NCI-H2029 treated with DMSO at 0.1 percent for 48 hours (cell line): ENCODE measurements around the gene RAB36.
A peak's percentile ranks its signal among the peaks of the same experiment; 100 is the strongest.

ENCODE experiments used
- DNase-seq: peaks from one replicate; lab custom pipeline; 2025; lab: John Stamatoyannopoulos, UW

RAB36 gene

GRCh38 chr22:23182309-23183060, 37.2 kb downstream of the RAB36 start:
- DNase-seq: peak; percentile 82

DNA sequence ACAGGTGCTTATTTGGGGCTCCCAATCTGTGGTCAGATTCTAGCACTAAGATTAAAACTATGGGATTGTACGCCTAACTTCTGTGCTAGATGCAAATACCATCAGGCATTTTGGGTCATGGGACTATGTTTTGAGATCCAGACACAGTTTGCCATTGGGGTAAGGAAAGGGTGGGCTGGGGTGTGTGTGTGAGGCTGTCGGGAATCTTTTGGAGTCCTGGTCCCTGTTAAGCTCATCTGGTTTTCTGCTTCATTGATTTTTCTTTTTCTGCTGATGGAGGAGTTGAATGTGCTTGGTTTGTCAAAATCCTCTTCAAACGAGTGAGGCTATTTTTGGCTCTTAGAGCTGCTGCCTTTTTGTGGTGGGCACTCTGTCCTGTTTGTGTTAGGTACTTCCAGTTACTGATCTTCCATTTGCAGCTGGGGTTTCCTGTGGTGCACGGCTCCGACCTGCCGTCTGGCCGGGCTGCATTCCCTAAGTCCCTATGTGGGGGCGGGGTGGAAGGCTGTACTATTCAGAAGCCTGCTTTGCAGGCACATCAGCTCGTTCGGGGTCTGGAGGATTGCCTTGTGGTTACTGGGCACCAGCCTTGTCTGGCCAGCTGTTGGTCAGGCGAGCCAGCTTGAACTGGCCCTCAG, 37.9 kb downstream of the RAB36 start:
- DNase-seq: peak; percentile 35

DNA sequence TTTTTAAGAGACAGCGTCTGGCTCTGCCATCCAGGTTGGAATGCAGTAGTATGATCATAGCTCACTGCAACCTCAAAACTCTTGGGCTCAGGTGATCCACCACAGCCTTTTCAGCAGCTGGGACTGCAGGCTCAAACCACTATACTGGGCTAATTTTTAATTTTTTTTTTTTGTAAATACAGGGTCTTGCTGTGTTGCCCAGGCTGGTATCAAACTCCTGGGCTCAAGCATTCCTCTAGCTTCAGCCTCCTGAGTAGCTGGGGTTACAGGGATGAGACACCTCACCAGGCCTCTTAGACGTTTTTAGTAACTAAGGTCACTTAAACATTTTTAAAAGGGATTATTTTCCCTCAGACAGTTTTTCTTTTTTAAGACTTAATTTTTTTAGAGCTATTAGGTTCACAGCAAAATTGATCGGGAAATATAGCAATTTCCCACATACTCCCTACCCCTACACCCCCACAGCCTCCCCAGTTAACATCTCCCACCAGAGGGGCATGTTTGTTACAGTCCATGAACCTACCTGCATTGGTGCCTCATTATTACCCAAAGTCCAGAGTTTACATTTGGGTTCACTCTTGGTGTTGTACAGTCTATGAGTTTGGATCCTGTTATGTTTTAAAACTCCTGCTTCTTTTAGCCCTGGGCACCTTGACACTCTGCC, 39.0 kb downstream of the RAB36 start:
- DNase-seq: no peak

- DNase-seq: peak; percentile 61
These were observed 39.5 kb downstream of the RAB36 start for GRCh38 chr22:23184764-23185113.

DNA sequence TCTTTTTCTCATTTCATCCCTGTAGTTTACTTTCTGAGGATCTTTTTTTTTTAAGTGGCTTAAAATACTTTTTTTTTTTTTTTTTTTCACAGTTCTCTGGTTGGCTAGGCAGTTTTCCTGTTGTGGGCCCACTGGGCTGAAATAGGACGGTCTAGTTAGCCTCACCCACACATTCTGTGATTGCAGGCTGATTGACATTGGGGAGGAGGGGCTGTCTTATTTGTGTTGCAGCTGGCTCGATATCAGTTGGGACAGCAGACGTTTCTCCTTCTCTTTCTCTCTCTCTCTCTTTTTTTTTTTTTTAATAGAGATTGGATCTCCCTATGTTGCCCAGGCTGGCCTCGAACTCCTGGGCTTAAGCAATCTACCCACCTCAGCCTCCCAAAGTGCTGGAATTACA, 41.9 kb downstream of the RAB36 start:
- DNase-seq: no peak

- DNase-seq: no peak
These were observed 42.8 kb downstream of the RAB36 start for GRCh38 chr22:23187871-23188700.

- DNase-seq: no peak
These were observed 45.2 kb downstream of the RAB36 start for GRCh38 chr22:23190526-23190925.

DNA sequence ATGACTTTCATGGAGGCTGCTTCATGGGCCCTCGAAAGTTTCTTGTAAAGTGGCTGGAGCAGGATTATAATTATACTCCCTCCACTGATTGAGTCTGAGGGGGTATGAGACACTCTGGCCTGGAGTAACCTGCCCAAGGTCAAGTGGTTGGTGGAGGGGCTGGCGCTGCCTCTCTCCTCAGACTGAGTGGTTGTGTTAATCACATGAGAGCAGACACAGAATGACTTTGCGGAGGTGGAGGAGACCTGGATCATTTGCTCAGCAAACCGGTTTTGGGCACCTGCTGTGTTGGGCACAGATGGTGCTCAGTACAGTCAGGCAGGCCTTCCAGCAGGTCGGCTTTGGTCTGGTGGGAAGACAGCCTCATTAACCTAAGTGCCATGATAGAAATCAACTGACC, 46.9 kb downstream of the RAB36 start:
- peak; percentile 81 for DNase-seq

DNA sequence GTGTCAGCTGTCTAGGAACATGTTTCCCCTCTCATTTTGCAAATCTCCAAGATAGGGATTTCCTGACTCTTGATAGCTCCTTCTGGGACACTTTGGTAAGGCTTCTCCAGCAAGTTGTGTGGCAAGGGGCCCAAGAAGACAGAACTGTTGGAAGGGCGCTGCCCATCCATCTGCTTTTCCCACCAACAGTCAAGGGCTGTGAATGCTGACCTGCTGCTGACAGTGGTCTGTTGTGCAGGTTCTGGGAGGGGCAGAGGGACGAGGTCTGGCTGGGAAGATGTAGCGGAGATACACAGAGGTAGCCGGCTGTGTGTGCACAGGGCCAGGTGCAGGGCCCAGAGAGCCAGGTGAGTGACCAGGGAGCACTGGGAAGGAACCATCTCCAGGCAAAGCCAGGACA, 47.3 kb downstream of the RAB36 start:
- DNase-seq: no peak

DNA sequence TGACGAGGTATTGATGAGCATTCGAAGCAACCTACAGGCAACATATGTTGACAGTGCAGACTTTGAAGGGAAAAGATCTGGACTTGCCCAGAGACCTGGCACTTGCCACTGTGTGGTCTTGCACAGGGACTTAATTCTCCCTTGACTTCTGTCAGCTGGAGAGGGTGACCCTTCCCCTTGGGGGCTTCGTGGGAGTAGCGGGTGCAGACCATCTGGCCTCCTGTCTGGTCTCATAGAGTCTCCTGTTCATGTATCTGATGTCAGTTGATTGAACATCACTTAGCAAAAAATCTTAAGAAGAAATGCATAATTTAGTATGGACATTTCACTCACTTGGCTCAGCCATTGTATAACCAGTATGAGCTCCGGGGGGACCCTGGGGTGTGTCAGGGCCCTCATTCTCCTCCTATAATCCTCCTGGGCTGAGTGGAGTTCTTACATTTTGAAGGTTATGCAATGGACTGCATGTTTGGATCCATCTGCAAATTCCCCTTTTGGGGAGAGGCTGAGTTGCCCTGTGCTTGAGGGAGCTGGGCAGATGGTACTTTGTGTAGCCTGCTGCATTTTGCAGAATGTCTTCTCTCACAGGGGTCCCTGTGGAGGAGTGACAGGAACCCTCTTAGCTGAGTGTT, 48.0 kb downstream of the RAB36 start:
- DNase-seq: no peak

GRCh38 chr22:23193882-23194281, 48.6 kb downstream of the RAB36 start:
- no peak for DNase-seq

DNA sequence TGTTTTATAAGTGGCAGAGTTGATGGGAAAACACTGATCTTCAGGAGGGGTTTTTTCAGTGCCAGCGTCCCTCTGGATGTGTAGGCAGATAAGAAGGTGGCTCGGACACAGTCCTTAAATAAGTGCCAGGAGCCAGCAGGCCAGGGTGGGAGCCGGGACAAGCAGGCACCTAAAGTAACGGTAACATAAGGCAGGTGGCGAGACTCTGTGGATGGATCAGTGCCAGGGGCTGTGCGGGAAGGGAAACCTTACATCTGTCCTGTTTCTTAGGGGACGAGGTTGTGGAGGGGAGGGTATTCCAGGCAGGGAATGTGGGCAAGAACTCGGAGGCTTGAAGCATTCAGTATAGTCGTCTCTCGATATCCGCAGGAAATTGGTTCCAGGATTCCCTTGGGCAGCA, 50.9 kb downstream of the RAB36 start:
- DNase-seq: no peak

- no peak for DNase-seq
These were observed 52.6 kb downstream of the RAB36 start for GRCh38 chr22:23197836-23198235.

DNA sequence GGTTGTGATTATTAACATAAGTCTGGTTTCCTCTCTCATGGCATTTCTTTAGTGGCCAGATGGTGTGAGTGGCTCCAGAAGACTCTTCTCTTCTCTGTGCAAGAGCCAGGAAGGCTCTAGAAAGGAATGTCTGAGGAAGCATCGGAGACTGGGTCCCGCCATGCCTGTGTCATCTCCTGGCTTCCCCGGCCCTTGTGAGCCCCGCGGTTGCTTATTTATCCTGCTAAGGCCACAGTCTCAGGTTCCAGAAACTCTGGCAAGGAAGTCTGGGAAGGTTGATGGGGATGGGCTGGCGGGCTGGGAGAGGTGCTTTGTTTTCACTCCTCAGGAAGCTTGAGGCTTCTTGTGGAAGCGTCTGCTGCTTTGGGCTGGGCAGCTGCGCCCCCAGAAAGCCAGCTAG, 53.9 kb downstream of the RAB36 start:
- no peak for DNase-seq

DNA sequence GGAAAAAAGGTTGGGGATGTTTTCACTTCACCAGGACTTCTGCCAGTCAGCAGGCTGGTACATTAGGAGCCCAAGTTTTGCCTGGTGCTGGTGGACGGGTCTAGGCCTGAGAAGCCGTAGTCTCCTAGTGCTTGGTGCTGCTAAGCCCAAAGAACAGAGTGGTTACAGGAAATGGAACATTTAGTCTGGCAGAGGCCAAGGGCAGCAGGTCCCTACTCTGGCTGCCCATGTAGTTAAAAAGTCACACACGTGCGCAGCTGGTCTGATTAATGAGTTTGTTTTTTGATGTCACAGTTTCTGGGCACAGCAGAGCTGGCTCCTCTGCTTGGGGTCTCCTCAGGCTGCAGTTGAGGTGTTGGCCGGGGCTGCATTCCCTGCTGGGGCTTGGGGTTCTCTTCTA, 55.6 kb downstream of the RAB36 start:
- no peak for DNase-seq

DNA sequence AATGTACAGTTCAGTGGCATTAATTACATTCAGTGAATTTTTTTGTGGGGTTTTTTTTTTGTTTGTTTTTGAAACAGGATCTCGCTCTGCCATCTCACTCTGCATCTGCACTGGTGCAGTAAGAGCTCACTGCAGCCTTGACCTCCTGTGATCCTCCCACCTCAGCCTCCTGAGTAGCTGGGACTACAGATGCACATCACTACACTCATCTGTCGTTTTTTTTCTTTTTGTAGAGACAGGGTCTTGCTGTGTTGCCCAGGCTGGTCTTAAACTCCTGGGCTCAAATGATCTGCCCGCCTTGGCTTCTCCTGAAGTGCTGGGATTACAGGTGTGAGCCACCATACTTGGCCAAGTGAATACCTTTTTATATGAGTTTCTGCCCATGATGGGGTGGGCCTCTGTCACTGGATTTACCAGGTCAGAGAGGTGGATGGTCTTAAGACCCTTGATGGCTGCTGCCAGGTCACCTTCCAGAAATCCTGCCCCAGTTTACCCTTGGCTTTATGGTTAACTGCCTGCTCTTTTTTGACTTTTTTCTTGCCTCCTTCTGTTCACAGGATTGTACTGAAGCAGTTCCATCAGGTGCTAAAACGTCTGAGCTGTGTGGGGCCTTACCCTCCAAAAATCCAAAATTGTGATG, 57.7 kb downstream of the RAB36 start:
- no peak for DNase-seq

- DNase-seq: no peak
These were observed 58.3 kb downstream of the RAB36 start for GRCh38 chr22:23203452-23204124.

DNA sequence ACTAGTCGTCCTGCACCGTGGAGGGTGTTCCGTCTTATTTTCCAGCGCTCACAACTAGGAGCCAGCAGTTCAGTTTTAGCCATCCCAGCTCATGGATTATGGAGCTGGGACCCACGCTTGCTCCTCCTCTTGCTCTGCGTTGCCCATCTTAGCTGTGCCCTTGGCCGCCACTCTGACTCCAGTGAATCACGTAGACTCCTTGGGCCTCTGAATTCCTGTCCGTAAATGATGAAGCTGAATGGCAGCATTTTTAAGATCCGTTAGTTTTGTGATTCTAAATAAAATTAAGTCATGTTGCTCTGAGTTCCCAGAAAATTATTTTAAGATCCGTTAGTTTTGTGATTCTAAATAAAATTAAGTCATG, 58.8 kb downstream of the RAB36 start:
- DNase-seq: no peak

- no peak for DNase-seq
These were observed 59.4 kb downstream of the RAB36 start for GRCh38 chr22:23204541-23205157.

GRCh38 chr22:23205339-23206049, 60.2 kb downstream of the RAB36 start:
- DNase-seq: no peak
